Neural progenitor cell (in vitro differentiated cells): ENCODE measurements around the gene SSX4B.

Experiments
- CTCF ChIP-seq: fragments of 200-600 bp; sonication (generic); IDR thresholded peaks from 2 replicates; pipeline ENCODE4 v1.5.1; 2017; ENCODE audit warnings: antibody characterized with exemption, mild to moderate bottlenecking
- EZH2 ChIP-seq: fragments of 200-600 bp; sonication (generic); IDR thresholded peaks from 2 replicates; pipeline ENCODE4 v1.6.1; 2017; ENCODE audit warnings: antibody characterized with exemption, mild to moderate bottlenecking, moderate library complexity

GRCh38 chrX:48459483-48459882 is 47.7 kb upstream of the SSX4B start:
- TF ChIP-seq CTCF = no peak
- no peak for TF ChIP-seq EZH2
